Sigmoid colon (tissue), 7 donors: ENCODE results near the gene KCNJ6. TPM values are rescaled to one million over a fixed set of nuclear protein-coding genes. Genes with fewer than 3 reads are reported as not detected.

Source experiments
- DNase-seq: peaks from one replicate; pipeline ENCODE4 v3.0.0-alpha.2; 2019
- H3K27ac ChIP-seq, 4 donors: fragments of 200-600 bp; sonication (generic); one replicate each; pipeline ENCODE4 v1.5.1; 2016 to 2019; ENCODE audit warnings: mild to moderate bottlenecking in 1 of 4
- H3K27me3 ChIP-seq, 3 donors: fragments of 200-600 bp; sonication (generic); one replicate each; pipeline ENCODE4 v1.5.1; 2019; ENCODE audit warnings: mild to moderate bottlenecking in 1 of 3
- H3K36me3 ChIP-seq, 4 donors: fragments of 200-600 bp; sonication (generic); one replicate each; pipeline ENCODE4 v1.5.1; 2016 to 2019
- H3K4me1 ChIP-seq, 4 donors: fragments of 200-600 bp; sonication (generic); one replicate each; pipeline ENCODE4 v1.5.1; 2017 to 2019
- H3K4me3 ChIP-seq, 4 donors: fragments of 200-600 bp; sonication (generic); one replicate each; pipeline ENCODE4 v1.5.1; 2017 to 2019; ENCODE audit warnings: mild to moderate bottlenecking in 2 of 4, moderate library complexity in 1 of 4
- H3K9me3 ChIP-seq, 4 donors: fragments of 200-600 bp in 3 of 4; sonication (generic) in 3 of 4; one replicate each; pipeline versions ENCODE4 v1.5.1 to v1.6.1; 2013 to 2019
- EP300 ChIP-seq, 4 donors: sonication (generic); formaldehyde crosslinking; IDR thresholded peaks; one replicate each; pipeline ENCODE4 v1.6.1; 2017; ENCODE audit warnings: antibody characterized with exemption in 4 of 4
- POLR2A ChIP-seq, 2 donors: fragments of 450-650 bp; IDR thresholded peaks; one replicate each; pipeline ENCODE4 v1.6.1; 2016; ENCODE audit warnings: antibody characterized with exemption in 2 of 2, mild to moderate bottlenecking in 2 of 2, moderate library complexity in 2 of 2
- POLR2AphosphoS5 ChIP-seq, 4 donors: sonication (generic); formaldehyde crosslinking; IDR thresholded peaks; one replicate each; pipeline ENCODE4 v1.6.1; 2017; ENCODE audit warnings: antibody characterized with exemption in 4 of 4
- WGBS, 2 donors: extraction: QIAGEN DNeasy Blood & Tissue Kit; methylation state at CpG; one replicate each; pipeline ENCODE4 v1.1.7; 2013; 5-methylcytosine and 5-hydroxymethylcytosine counted together
- intact Hi-C: fragments of 100-400 bp; cut with DNase I; formaldehyde crosslinking; loops from one replicate; pipeline ENCODE4 v1.15.1; 2023
- polyA plus RNA-seq, 3 donors: library from polyadenylated mRNA; stranded (reverse); fragments of 200-250 nt; gene quantifications; one replicate each; pipeline ENCODE4 v1.2.3, GENCODE V29; 2013
- total RNA-seq, 4 donors: library from RNA; depleted of rRNA; stranded (reverse); fragments of >200 nt; gene quantifications; one replicate each; pipeline ENCODE4 v1.1.0, GENCODE V29; 2016
- TF ChIP-seq, protein P1 (sequence below), 4 experiments: fragments of 450-650 bp in 3 of 4; fragments of 200-600 bp in 1 of 4; IDR thresholded peaks; one replicate each; pipeline ENCODE4 v1.5.1; 2016 to 2019; ENCODE audit warnings: antibody characterized with exemption in 4 of 4, mild to moderate bottlenecking in 3 of 4, moderate library complexity in 2 of 4
- donor health status: healthy with polysubstance abuse.
- donor health status: Bipolar disorder and iron deficiency.
- donor health status: healthy.

The KCNJ6 gene
- total and polyA plus RNA-seq, 7 donors, result under 0.01 to 0.04 (median under 0.01) TPM; not detected in 2

DNA sequence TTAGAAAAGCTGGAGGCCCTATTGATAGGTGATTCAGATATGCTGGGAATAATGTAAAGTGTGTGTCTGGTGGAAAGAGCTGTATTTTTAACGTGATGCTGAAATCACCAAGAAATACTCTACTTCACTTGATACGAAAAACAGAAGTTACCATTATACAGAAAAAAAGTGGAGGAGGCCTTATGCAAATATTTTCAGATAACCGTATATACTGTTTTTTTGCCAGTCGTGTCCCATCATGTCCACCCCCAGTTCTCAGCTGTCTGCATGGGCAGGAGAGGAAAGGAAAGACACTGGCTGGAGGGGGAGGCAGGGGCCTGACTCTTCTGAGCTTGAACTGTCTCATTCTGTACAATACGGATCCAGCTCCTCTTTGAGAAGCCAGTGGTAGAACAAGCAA is 51.1 kb downstream of the KCNJ6 start:
- WGBS, 2 donors, result 80% methylated on average over 5 of the region's 5 CpGs
- Histone ChIP-seq H3K4me3 (no peak overlapping the region), H3K27me3 (peaks cover 0 to 4% (median 0%) of the 10 kb centered on the region in 3 donors), H3K27ac (no peak overlapping the region), H3K36me3 (no peaks in the 10 kb centered on the region), H3K4me1 (peaks cover 0 to 6% (median 0%) of the 10 kb centered on the region in 4 donors), H3K9me3 (peaks cover 0 to 2% (median 0%) of the 10 kb centered on the region in 4 donors)
- DNase-seq, result no peak
- TF ChIP-seq EP300 (IDR thresholded peaks at IDR 0.05), result no peak
- intact Hi-C loops, result no loop called here

DNA sequence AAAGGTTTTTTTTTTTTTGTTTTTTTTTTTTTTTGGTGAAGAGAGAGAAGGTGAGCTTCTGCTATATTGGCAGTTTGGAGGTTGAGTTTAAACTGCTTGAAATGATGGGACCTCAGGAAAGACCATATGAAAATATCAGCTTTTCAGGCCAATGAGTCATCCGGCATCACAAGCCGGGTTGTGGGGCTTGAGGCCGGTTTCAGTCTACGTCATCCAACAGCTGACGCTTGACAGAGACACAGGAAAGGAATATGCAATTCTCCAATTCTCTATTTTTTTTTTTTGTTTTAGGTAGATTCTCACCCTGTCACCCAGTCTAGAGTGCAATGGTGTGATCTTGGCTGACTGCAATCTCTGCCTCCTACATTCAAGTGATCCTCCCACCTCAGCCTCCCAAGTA is 52.4 kb downstream of the KCNJ6 start:
- no peak for DNase-seq
- H3K9me3 ChIP-seq, result peaks cover 0 to 2% (median 0%) of the 10 kb centered on the region in 4 donors
- peaks cover 0 to 4% (median 0%) of the 10 kb centered on the region in 4 donors for H3K4me1 ChIP-seq
- H3K27ac ChIP-seq, result no peak overlapping the region
- no peaks in the 10 kb centered on the region for H3K36me3 ChIP-seq
- 83 to 87% methylated on average over 5 of the region's 5 CpGs for WGBS, 2 donors
- H3K4me3 ChIP-seq, result no peak overlapping the region
- intact Hi-C loops, result no loop called here
- peaks cover 0 to 4% (median 0%) of the 10 kb centered on the region in 3 donors for H3K27me3 ChIP-seq
- TF ChIP-seq POLR2AphosphoS5 (IDR thresholded peaks at IDR 0.05) (no peak), EP300 (IDR thresholded peaks at IDR 0.05) (no peak), POLR2A (IDR thresholded peaks at IDR 0.05) (no peak)
- TF ChIP-seq, protein P1, sequence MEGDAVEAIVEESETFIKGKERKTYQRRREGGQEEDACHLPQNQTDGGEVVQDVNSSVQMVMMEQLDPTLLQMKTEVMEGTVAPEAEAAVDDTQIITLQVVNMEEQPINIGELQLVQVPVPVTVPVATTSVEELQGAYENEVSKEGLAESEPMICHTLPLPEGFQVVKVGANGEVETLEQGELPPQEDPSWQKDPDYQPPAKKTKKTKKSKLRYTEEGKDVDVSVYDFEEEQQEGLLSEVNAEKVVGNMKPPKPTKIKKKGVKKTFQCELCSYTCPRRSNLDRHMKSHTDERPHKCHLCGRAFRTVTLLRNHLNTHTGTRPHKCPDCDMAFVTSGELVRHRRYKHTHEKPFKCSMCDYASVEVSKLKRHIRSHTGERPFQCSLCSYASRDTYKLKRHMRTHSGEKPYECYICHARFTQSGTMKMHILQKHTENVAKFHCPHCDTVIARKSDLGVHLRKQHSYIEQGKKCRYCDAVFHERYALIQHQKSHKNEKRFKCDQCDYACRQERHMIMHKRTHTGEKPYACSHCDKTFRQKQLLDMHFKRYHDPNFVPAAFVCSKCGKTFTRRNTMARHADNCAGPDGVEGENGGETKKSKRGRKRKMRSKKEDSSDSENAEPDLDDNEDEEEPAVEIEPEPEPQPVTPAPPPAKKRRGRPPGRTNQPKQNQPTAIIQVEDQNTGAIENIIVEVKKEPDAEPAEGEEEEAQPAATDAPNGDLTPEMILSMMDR (IDR thresholded peaks at IDR 0.05), result no peak

DNA sequence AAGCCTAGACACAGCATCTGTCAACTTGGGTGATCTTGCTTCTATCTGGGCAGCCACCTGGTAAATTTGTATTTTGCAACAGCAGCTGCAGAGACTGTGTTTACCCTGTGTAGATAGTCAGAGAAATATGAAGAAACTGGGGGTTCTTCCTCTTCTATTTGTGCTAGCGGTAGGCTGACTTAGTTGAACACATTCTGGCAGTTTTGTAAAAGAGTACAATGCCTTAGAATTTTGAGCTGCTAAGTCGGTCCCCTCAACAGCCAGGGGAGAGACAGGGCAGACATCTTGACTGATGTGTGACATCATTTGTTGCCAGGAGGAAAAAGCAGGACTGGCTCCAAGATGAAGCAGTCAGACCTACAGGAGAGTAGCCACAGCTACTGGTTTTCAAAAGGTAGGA is 53.7 kb downstream of the KCNJ6 start:
- intact Hi-C loops, result no loop called here
- Histone ChIP-seq H3K27ac (no peak overlapping the region), H3K36me3 (no peaks in the 10 kb centered on the region), H3K9me3 (peaks cover 0 to 2% (median 0%) of the 10 kb centered on the region in 4 donors), H3K4me3 (no peak overlapping the region), H3K4me1 (no peaks in the 10 kb centered on the region), H3K27me3 (peaks cover 0 to 4% (median 0%) of the 10 kb centered on the region in 3 donors)
- WGBS, 2 donors, result 34 to 53% methylated on average over 2 of the region's 2 CpGs
- TF ChIP-seq, protein P1 (IDR thresholded peaks at IDR 0.05), result no peak
- no peak for TF ChIP-seq EP300 (IDR thresholded peaks at IDR 0.05)
- TF ChIP-seq POLR2A (IDR thresholded peaks at IDR 0.05), result no peak
- no peak for TF ChIP-seq POLR2AphosphoS5 (IDR thresholded peaks at IDR 0.05)
- no peak for DNase-seq

DNA sequence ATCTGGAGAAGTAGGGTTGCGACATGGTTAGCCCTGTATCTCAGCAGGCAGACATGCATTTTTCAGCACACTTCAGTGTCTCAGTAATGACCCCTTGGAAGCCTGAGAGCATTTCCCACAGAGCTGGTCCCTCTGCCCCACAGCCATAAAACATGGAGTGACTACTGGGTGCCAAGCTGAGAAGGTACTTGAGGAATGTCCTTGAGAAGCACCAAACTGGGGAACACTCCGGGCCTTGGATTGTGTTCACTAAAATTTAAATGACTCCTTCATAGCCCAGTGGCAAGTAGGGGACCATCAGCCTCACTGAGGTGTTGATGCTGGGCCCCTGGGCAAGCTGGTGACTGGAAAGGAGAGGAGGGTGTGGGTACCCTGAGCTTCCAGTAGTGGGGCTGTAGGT is 54.7 kb downstream of the KCNJ6 start:
- TF ChIP-seq EP300 (IDR thresholded peaks at IDR 0.05), result no peak
- TF ChIP-seq, protein P1 (IDR thresholded peaks at IDR 0.05), result no peak
- no peak for TF ChIP-seq POLR2AphosphoS5 (IDR thresholded peaks at IDR 0.05)
- no peak for TF ChIP-seq POLR2A (IDR thresholded peaks at IDR 0.05)
- Histone ChIP-seq H3K27ac (no peak overlapping the region), H3K36me3 (no peaks in the 10 kb centered on the region), H3K27me3 (no peaks in the 10 kb centered on the region), H3K4me1 (no peaks in the 10 kb centered on the region), H3K4me3 (no peak overlapping the region), H3K9me3 (peaks cover 0 to 2% (median 0%) of the 10 kb centered on the region in 4 donors)
- no peak for DNase-seq
- intact Hi-C loops, result no loop called here
- WGBS, 2 donors, result 92 to 95% methylated on average over 2 of the region's 2 CpGs

DNA sequence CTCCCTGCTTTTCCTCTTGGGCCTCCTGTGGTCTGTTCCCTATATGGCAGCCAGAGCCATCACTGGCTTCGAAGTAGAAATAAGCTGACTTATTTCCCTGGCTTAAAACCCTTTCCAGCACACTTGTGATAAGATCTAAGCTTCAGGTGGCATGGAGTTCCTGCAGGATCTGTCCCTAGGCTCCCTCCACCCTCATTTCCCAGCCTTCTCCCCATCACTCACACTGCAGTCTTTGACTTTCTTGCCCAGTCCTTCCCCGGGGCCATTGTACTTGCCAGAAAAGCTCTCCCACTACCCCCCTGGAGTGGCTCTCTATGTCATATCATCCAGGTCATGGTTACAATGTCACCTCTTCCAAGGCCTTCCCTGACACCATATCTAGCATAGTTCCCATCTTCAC is 55.8 kb downstream of the KCNJ6 start:
- no peak for TF ChIP-seq POLR2A (IDR thresholded peaks at IDR 0.05)
- TF ChIP-seq POLR2AphosphoS5 (IDR thresholded peaks at IDR 0.05), result no peak
- TF ChIP-seq, protein P1 (IDR thresholded peaks at IDR 0.05), result no peak
- no peak for TF ChIP-seq EP300 (IDR thresholded peaks at IDR 0.05)
- intact Hi-C loops, result no loop called here
- Histone ChIP-seq H3K9me3 (peaks cover 0 to 2% (median 0%) of the 10 kb centered on the region in 4 donors), H3K4me3 (no peak overlapping the region), H3K27ac (no peak overlapping the region), H3K36me3 (no peaks in the 10 kb centered on the region), H3K27me3 (no peaks in the 10 kb centered on the region), H3K4me1 (no peaks in the 10 kb centered on the region)
- DNase-seq, result no peak
- 79 to 89% methylated on average over 2 of the region's 2 CpGs for WGBS, 2 donors
